HUDEP-2 (cell line): ENCODE data around the gene DCXR.

Experiments
- DNase-seq, 76 experiments: peaks; one replicate each; lab custom pipeline; 2025; ENCODE audit not compliant: unreplicated experiment in 76 of 76; lab: John Stamatoyannopoulos, UW

Gene DCXR

GRCh38 chr17:82013772-82014321, 23.6 kb downstream of the DCXR start:
- DNase-seq, result no peak

- no peak for DNase-seq
Measured at GRCh38 chr17:82013341-82013740, 24.2 kb downstream of the DCXR start.

GRCh38 chr17:82012640-82013295, 24.7 kb downstream of the DCXR start:
- no peak for DNase-seq

GRCh38 chr17:82012261-82012639, 25.2 kb downstream of the DCXR start:
- no peak for DNase-seq

GRCh38 chr17:82011617-82012187, 25.8 kb downstream of the DCXR start:
- no peak for DNase-seq

- no peak for DNase-seq
Measured at GRCh38 chr17:82010575-82011525, 26.6 kb downstream of the DCXR start.

GRCh38 chr17:82009413-82009812, 28.1 kb downstream of the DCXR start:
- no peak for DNase-seq

GRCh38 chr17:82008941-82009405, 28.5 kb downstream of the DCXR start:
- DNase-seq, result no peak

- no peak for DNase-seq
Measured at GRCh38 chr17:82008258-82008940, 29.1 kb downstream of the DCXR start.

- no peak for DNase-seq
Measured at GRCh38 chr17:82007495-82008257, 29.8 kb downstream of the DCXR start.

GRCh38 chr17:82007228-82007494, 30.3 kb downstream of the DCXR start:
- no peak for DNase-seq

- DNase-seq, result no peak
Measured at GRCh38 chr17:82006468-82007227, 30.8 kb downstream of the DCXR start.

GRCh38 chr17:82005701-82006348, 31.7 kb downstream of the DCXR start:
- DNase-seq, result no peak

- DNase-seq, result no peak
Measured at GRCh38 chr17:82004517-82005455, 32.7 kb downstream of the DCXR start.

- no peak for DNase-seq
Measured at GRCh38 chr17:82003411-82004381, 33.8 kb downstream of the DCXR start.

GRCh38 chr17:82001571-82002056, 35.9 kb downstream of the DCXR start:
- DNase-seq, result no peak
